Fibroblast of lung (primary cell): ENCODE data around the gene TENM4. TPM values are rescaled to one million over a fixed set of nuclear protein-coding genes. Genes with fewer than 3 reads are reported as not detected.

Experiments used
- DNase-seq, 2 donors: peaks; one replicate each; pipeline versions ENCODE4 v3.0.0 to v3.0.0-alpha.2; 2010; ENCODE audit warnings: low read depth in 2 of 2
- H2AFZ ChIP-seq: 2 replicates; pipeline ENCODE4 v1.5.1; 2012; ENCODE audit warnings: low read length, control low read depth, inconsistent platforms
- H3K27ac ChIP-seq: 2 replicates; pipeline ENCODE4 v1.5.1; 2011; ENCODE audit warnings: low read length, control low read depth; ENCODE audit not compliant: insufficient read depth
- H3K27me3 ChIP-seq: 2 replicates; pipeline ENCODE4 v1.5.1; 2011; ENCODE audit warnings: mild to moderate bottlenecking, low read length; ENCODE audit not compliant: control insufficient read depth, insufficient read depth
- H3K36me3 ChIP-seq: 2 replicates; pipeline ENCODE4 v1.5.1; 2011; ENCODE audit warnings: low read length; ENCODE audit not compliant: control insufficient read depth, insufficient read depth
- H3K4me1 ChIP-seq: 2 replicates; pipeline ENCODE4 v1.5.1; 2011; ENCODE audit warnings: low read length; ENCODE audit not compliant: control insufficient read depth, insufficient read depth; ENCODE audit errors: extremely low read depth
- H3K4me2 ChIP-seq: 2 replicates; pipeline ENCODE4 v1.5.1; 2011; ENCODE audit warnings: low read length, control low read depth; ENCODE audit not compliant: insufficient read depth; ENCODE audit errors: extremely low read depth
- H3K4me3 ChIP-seq, 4 experiments: fragments of 200-600 bp in 1 of 4; sonication (generic) in 1 of 4; replicated peaks in 1 of 4; 2 replicates each; pipeline ENCODE4 v1.5.1; 2011 to 2016; ENCODE audit warnings: low read length in 4 of 4, low read depth in 3 of 4, mild to moderate bottlenecking in 3 of 4, control low read depth in 2 of 4, inconsistent platforms in 1 of 4, mixed read lengths in 1 of 4; ENCODE audit not compliant: insufficient read depth in 1 of 4; ENCODE audit errors: control extremely low read depth in 1 of 4
- H3K79me2 ChIP-seq: 2 replicates; pipeline ENCODE4 v1.5.1; 2012; ENCODE audit warnings: mild to moderate bottlenecking, low read length, inconsistent platforms; ENCODE audit not compliant: control insufficient read depth, insufficient read depth
- H3K9ac ChIP-seq: 2 replicates; pipeline ENCODE4 v1.5.1; 2011; ENCODE audit warnings: mild to moderate bottlenecking, low read length, control low read depth; ENCODE audit not compliant: insufficient read depth
- H3K9me3 ChIP-seq: 2 replicates; pipeline ENCODE4 v1.5.1; 2012; ENCODE audit warnings: low read depth, low read length; ENCODE audit not compliant: control insufficient read depth, insufficient read depth
- H4K20me1 ChIP-seq: 2 replicates; pipeline ENCODE4 v1.5.1; 2011; ENCODE audit warnings: low read length; ENCODE audit not compliant: control insufficient read depth, insufficient read depth; ENCODE audit errors: extremely low read depth
- CTCF ChIP-seq, 2 donors: IDR thresholded peaks in 1 of 2; conservative IDR thresholded peaks in 1 of 2; 1 replicate in 1 of 2; 2 replicates in 1 of 2; pipeline ENCODE4 v1.5.1; 2011 to 2012; ENCODE audit warnings: low read length in 2 of 2, control low read depth in 1 of 2, inconsistent platforms in 1 of 2, low read depth in 1 of 2, mild to moderate bottlenecking in 1 of 2
- EZH2 ChIP-seq: IDR thresholded peaks from 2 replicates; pipeline ENCODE4 v1.5.1; 2012; ENCODE audit warnings: low read length, control low read depth, mild to moderate bottlenecking; ENCODE audit errors: missing control alignments
- polyA plus RNA-seq, 2 donors: library from polyadenylated mRNA; depleted of rRNA in 1 of 2; stranded (reverse) in 1 of 2; unstranded in 1 of 2; fragments of >200 nt; gene quantifications; 2 replicates each; pipeline ENCODE4 v1.2.1, GENCODE V29; 2011 to 2012; ENCODE audit warnings: missing spikeins in 1 of 2
- total RNA-seq: library from RNA; depleted of rRNA; stranded (reverse); fragments of >200 nt; gene quantifications from 2 replicates; pipeline ENCODE4 v1.2.1, GENCODE V29; 2014

The TENM4 gene
- total and polyA plus RNA-seq, 2 donors (not counting 1 experiment from before 2014, with no cell fraction given), result 4.6 to 48.4 TPM

- DNase-seq, result no peak
- Histone ChIP-seq H3K27me3 (no peaks in the 10 kb centered on the region), H3K27ac (no peak overlapping the region), H3K9me3 (no peaks in the 10 kb centered on the region), H3K79me2 (no peaks in the 10 kb centered on the region), H3K4me2 (no peak overlapping the region), H3K36me3 (no peaks in the 10 kb centered on the region), H3K4me3 (no peak overlapping the region), H4K20me1 (no peaks in the 10 kb centered on the region), H2AFZ (no peak overlapping the region), H3K4me1 (no peaks in the 10 kb centered on the region), H3K9ac (no peak overlapping the region)
- no peak for TF ChIP-seq EZH2
- no peak for TF ChIP-seq CTCF (conservative IDR thresholded peaks at IDR 0.05 in 1 of 2, IDR thresholded peaks at IDR 0.05 in 1 of 2; ENCODE audit: low read depth in 1 of 2, low read length in 2 of 2)
These were observed 588.8 kb downstream of the TENM4 start for GRCh38 chr11:78851878-78852586.

- DNase-seq, result no peak
- Histone ChIP-seq H3K4me2 (no peak overlapping the region), H3K79me2 (no peaks in the 10 kb centered on the region), H3K4me1 (no peaks in the 10 kb centered on the region), H2AFZ (no peak overlapping the region), H4K20me1 (no peaks in the 10 kb centered on the region), H3K9ac (no peak overlapping the region), H3K27ac (no peak overlapping the region), H3K9me3 (no peaks in the 10 kb centered on the region), H3K27me3 (no peaks in the 10 kb centered on the region), H3K4me3 (no peak overlapping the region), H3K36me3 (no peaks in the 10 kb centered on the region)
- TF ChIP-seq CTCF (conservative IDR thresholded peaks at IDR 0.05 in 1 of 2, IDR thresholded peaks at IDR 0.05 in 1 of 2; ENCODE audit: low read depth in 1 of 2, low read length in 2 of 2) (no peak), EZH2 (no peak)
These were observed 590.8 kb downstream of the TENM4 start for GRCh38 chr11:78850078-78850477.

- Histone ChIP-seq H3K36me3 (no peaks in the 10 kb centered on the region), H3K4me3 (no peak overlapping the region), H3K9me3 (no peaks in the 10 kb centered on the region), H3K4me2 (no peak overlapping the region), H3K4me1 (peaks cover 4% of the 10 kb centered on the region), H2AFZ (no peak overlapping the region), H3K79me2 (no peaks in the 10 kb centered on the region), H3K27me3 (no peaks in the 10 kb centered on the region), H3K9ac (no peak overlapping the region), H4K20me1 (no peaks in the 10 kb centered on the region), H3K27ac (no peak overlapping the region)
- no peak for DNase-seq
- TF ChIP-seq EZH2, result no peak
- no peak for TF ChIP-seq CTCF (conservative IDR thresholded peaks at IDR 0.05 in 1 of 2, IDR thresholded peaks at IDR 0.05 in 1 of 2; ENCODE audit: low read depth in 1 of 2, low read length in 2 of 2)
These were observed 594.6 kb downstream of the TENM4 start for GRCh38 chr11:78846269-78846668.
